Adrenal gland (tissue), 5 donors: ENCODE results near the gene CDIP1.

Source experiments
- CTCF ChIP-seq, 6 experiments: fragments of 450-650 bp in 4 of 6; fragments of 200-600 bp in 2 of 6; sonication (generic) in 1 of 6; IDR thresholded peaks; 1 replicate in 5 of 6; 2 replicates in 1 of 6; pipeline versions ENCODE4 v1.5.1 to v1.8.0; 2016 to 2021; ENCODE audit warnings: antibody characterized with exemption in 6 of 6, mild to moderate bottlenecking in 2 of 6, moderate library complexity in 1 of 6
- POLR2A ChIP-seq, 2 donors: fragments of 450-650 bp; IDR thresholded peaks; one replicate each; pipeline ENCODE4 v1.6.1; 2017; ENCODE audit warnings: antibody characterized with exemption in 2 of 2, mild to moderate bottlenecking in 2 of 2, moderate library complexity in 1 of 2
- donor health status: DM: no; HTN: no; CAD: no.

GRCh38 chr16:4572715-4573114, 34.1 kb upstream of the CDIP1 start:
- TF ChIP-seq POLR2A (IDR thresholded peaks at IDR 0.05) (no peak), CTCF (IDR thresholded peaks at IDR 0.05) (no peak)
